IMR-90 (cell line): ENCODE results near the gene MYT1. TPM values are rescaled to one million over a fixed set of nuclear protein-coding genes. Genes with fewer than 3 reads are reported as not detected.
"Not testable (repeated sequence)": the region's sequence is repeated elsewhere in the genome, so short reads cannot be mapped to it uniquely, and the experiment has no call there.

Experiments
- ATAC-seq: fragments of 200-7000 bp; cut with Tn5 transposase; 2 replicates; pipeline ENCODE4 v1.9.1; 2020; ENCODE audit warnings: low read depth, mild to moderate bottlenecking, moderate library complexity
- BruUV-seq: library from RNA; stranded (reverse); fragments of 400-500 nt; replicated peaks from 2 replicates; lab custom pipeline; 2021; lab: Mats Ljungman, UMichigan
- CTCF ChIA-PET: fragments of 300-600 bp; formaldehyde crosslinking; extraction: SDS; loops from one replicate; lab custom pipeline; 2021; ENCODE audit warnings: antibody characterized with exemption; lab: Yijun Ruan, JAX
- POLR2A ChIA-PET: fragments of 300-600 bp; sonication (Branson Sonifier 250); formaldehyde crosslinking; loops from one replicate; lab custom pipeline; 2022; ENCODE audit warnings: antibody characterized with exemption; ENCODE audit not compliant: unreplicated experiment; lab: Charles Lee
- DNase-seq: peaks from one replicate; pipeline ENCODE4 v3.0.0; 2013
- H2AFZ ChIP-seq: replicated peaks from 2 replicates; pipeline ENCODE3; 2013; ENCODE audit warnings: low read length, mild to moderate bottlenecking; ENCODE audit not compliant: poor library complexity
- H2AK5ac ChIP-seq: 2 replicates; pipeline ENCODE4 v1.6.1; 2013; ENCODE audit warnings: low read depth, low read length, inconsistent platforms
- H2AK9ac ChIP-seq: replicated peaks from 2 replicates; pipeline ENCODE3; 2013; ENCODE audit warnings: mild to moderate bottlenecking, low read depth, low read length, moderate library complexity; ENCODE audit not compliant: poor library complexity
- H2BK120ac ChIP-seq: 2 replicates; pipeline ENCODE4 v1.6.1; 2013; ENCODE audit warnings: low read depth, low read length, inconsistent platforms
- H2BK15ac ChIP-seq: 3 replicates; pipeline ENCODE4 v1.6.1; 2013; ENCODE audit warnings: low read depth, low read length, inconsistent platforms
- H2BK20ac ChIP-seq: 2 replicates; pipeline ENCODE4 v1.6.1; 2013; ENCODE audit warnings: low read depth, mild to moderate bottlenecking, inconsistent platforms, low read length, moderate library complexity
- H2BK5ac ChIP-seq: 2 replicates; pipeline ENCODE4 v1.6.1; 2013; ENCODE audit warnings: mild to moderate bottlenecking, low read depth, low read length, inconsistent platforms; ENCODE audit not compliant: poor library complexity, severe bottlenecking
- H3K14ac ChIP-seq: replicated peaks from 2 replicates; pipeline ENCODE4 v1.6.1; 2013; ENCODE audit warnings: low read depth, low read length, inconsistent platforms
- H3K18ac ChIP-seq: 2 replicates; pipeline ENCODE4 v1.6.1; 2013; ENCODE audit warnings: low read depth, low read length, control low read depth
- H3K23ac ChIP-seq: 2 replicates; pipeline ENCODE4 v1.6.1; 2013; ENCODE audit warnings: low read depth, low read length, inconsistent platforms
- H3K27ac ChIP-seq: 2 replicates; pipeline ENCODE4 v1.5.1; 2013; ENCODE audit warnings: mild to moderate bottlenecking, control low read depth, low read length; ENCODE audit not compliant: insufficient read depth
- H3K27me3 ChIP-seq: 2 replicates; pipeline ENCODE4 v1.6.1; 2013; ENCODE audit warnings: low read length; ENCODE audit not compliant: control insufficient read depth, insufficient read depth
- H3K36me3 ChIP-seq: 2 replicates; pipeline ENCODE4 v1.6.1; 2013; ENCODE audit warnings: low read length, mixed read lengths; ENCODE audit not compliant: control insufficient read depth, insufficient read depth
- H3K4ac ChIP-seq: 2 replicates; pipeline ENCODE4 v1.6.1; 2013; ENCODE audit warnings: low read depth, low read length, inconsistent platforms
- H3K4me1 ChIP-seq: 2 replicates; pipeline ENCODE4 v1.6.1; 2013; ENCODE audit warnings: low read length, mixed read lengths; ENCODE audit not compliant: control insufficient read depth, insufficient read depth
- H3K4me2 ChIP-seq: 2 replicates; pipeline ENCODE4 v1.6.1; 2013; ENCODE audit warnings: low read depth, mild to moderate bottlenecking, control low read depth, low read length, moderate library complexity
- H3K4me3 ChIP-seq: 2 replicates; pipeline ENCODE4 v1.5.1; 2013; ENCODE audit warnings: low read depth, mild to moderate bottlenecking, control low read depth, low read length, moderate library complexity; ENCODE audit not compliant: insufficient read depth
- H3K56ac ChIP-seq: 2 replicates; pipeline ENCODE4 v1.6.1; 2013; ENCODE audit warnings: low read length, inconsistent platforms; ENCODE audit not compliant: insufficient read depth; ENCODE audit errors: extremely low read depth
- H3K79me1 ChIP-seq, 2 experiments: 2 replicates each; pipeline ENCODE4 v1.6.1; 2013; ENCODE audit warnings: low read length in 2 of 2, inconsistent platforms in 1 of 2, low read depth in 1 of 2
- H3K9ac ChIP-seq: 2 replicates; pipeline ENCODE4 v1.6.1; 2013; ENCODE audit warnings: low read depth, low read length, control low read depth
- H3K9me1 ChIP-seq: 2 replicates; pipeline ENCODE4 v1.6.1; 2013; ENCODE audit warnings: low read length, inconsistent platforms; ENCODE audit not compliant: insufficient read depth
- H3K9me3 ChIP-seq: 2 replicates; pipeline ENCODE4 v1.6.1; 2013; ENCODE audit warnings: low read length; ENCODE audit not compliant: control insufficient read depth, insufficient read depth
- H4K20me1 ChIP-seq: 2 replicates; pipeline ENCODE4 v1.6.1; 2013; ENCODE audit warnings: low read length, inconsistent platforms; ENCODE audit not compliant: insufficient read depth
- H4K5ac ChIP-seq: 2 replicates; pipeline ENCODE4 v1.6.1; 2013; ENCODE audit warnings: mild to moderate bottlenecking, low read depth, low read length, control low read depth
- H4K8ac ChIP-seq, 2 experiments: 2 replicates each; pipeline ENCODE4 v1.6.1; 2013; ENCODE audit warnings: low read depth in 2 of 2, low read length in 2 of 2, control low read depth in 1 of 2, inconsistent platforms in 1 of 2
- H4K91ac ChIP-seq: 2 replicates; pipeline ENCODE4 v1.6.1; 2013; ENCODE audit warnings: low read depth, low read length, inconsistent platforms; ENCODE audit not compliant: insufficient read depth
- WGBS, 2 experiments: methylation state at CpG; one replicate each; pipeline versions ENCODE4 v1.1.5 to v1.1.7; 2013; ENCODE audit warnings: missing lambda C conversion rate in 2 of 2; ENCODE audit not compliant: insufficient read length in 1 of 2; ENCODE audit errors: extremely low coverage in 2 of 2; 5-methylcytosine and 5-hydroxymethylcytosine counted together
- dilution Hi-C: fragments of 300-500 bp; cut with HindIII; formaldehyde crosslinking; loops from one replicate; pipeline ENCODE4 v1.14.3; 2018; ENCODE audit warnings: low sequenced_read_pairs; ENCODE audit not compliant: unreplicated experiment
- in situ Hi-C: fragments of 300-500 bp; cut with MboI; formaldehyde crosslinking; loops from 3 replicates; pipeline ENCODE4 v1.14.3; 2019; ENCODE audit warnings: low sequenced_read_pairs, inconsistent platforms, mixed read lengths
- intact Hi-C: fragments of 100-400 bp; cut with micrococcal nuclease; formaldehyde crosslinking; loops from 2 replicates; pipeline ENCODE4 v1.10.0; 2022
- microRNA-seq, 2 experiments: library from miRNA; stranded (forward) in 1 of 2; unstranded in 1 of 2; fragments of 10-50 nt in 1 of 2; fragments of <30 nt in 1 of 2; gene quantifications in 1 of 2; microRNA quantifications in 1 of 2; one replicate each; pipeline versions ENCODE3 to v1.1.0; 2013 to 2020; ENCODE audit not compliant: insufficient read depth in 1 of 2, insufficient read length in 1 of 2, unreplicated experiment in 1 of 2
- polyA plus RNA-seq, 3 experiments: library from polyadenylated mRNA; depleted of rRNA; stranded (reverse); fragments of >200 nt; gene quantifications; 2 replicates each; pipeline ENCODE4 v1.2.3, GENCODE V29; 2012; ENCODE audit warnings: low replicate concordance in 1 of 3
- small RNA-seq, 5 experiments: library from RNA; depleted of rRNA; stranded (forward); fragments of <200 nt; gene quantifications; one replicate each; pipeline ENCODE3, GENCODE V24; 2012
- total RNA-seq: library from RNA; depleted of rRNA; stranded (reverse); fragments of >200 nt; gene quantifications from 2 replicates; pipeline ENCODE4 v1.2.3, GENCODE V29; 2012; rRNA removed

The MYT1 gene
- total and polyA plus RNA-seq, 2 of the 4 experiments (the other 2 are of a cell fraction): not detected

GRCh38 chr20:64287264-64287590 lies 123.0 kb downstream of the MYT1 start:
- H3K9me1 ChIP-seq, H3K4me1 ChIP-seq, H3K14ac ChIP-seq, POLR2A ChIA-PET, H2BK5ac ChIP-seq, H4K20me1 ChIP-seq, H3K23ac ChIP-seq, ATAC-seq, H3K9ac ChIP-seq, H2AK5ac ChIP-seq, in situ Hi-C loops, dilution Hi-C loops, BruUV-seq, H3K56ac ChIP-seq, H3K4me2 ChIP-seq, CTCF ChIA-PET, H2BK120ac ChIP-seq, H2BK20ac ChIP-seq, H3K79me1 ChIP-seq, H3K18ac ChIP-seq, H3K9me3 ChIP-seq, intact Hi-C loops, H4K91ac ChIP-seq, H4K5ac ChIP-seq, H2AFZ ChIP-seq, DNase-seq, H3K4ac ChIP-seq, H3K27me3 ChIP-seq, H2AK9ac ChIP-seq, H3K27ac ChIP-seq, H3K4me3 ChIP-seq, H3K36me3 ChIP-seq, H4K8ac ChIP-seq, H2BK15ac ChIP-seq: not testable (repeated sequence)
- WGBS, 2 experiments: 100% methylated on average over 1 to 2 of the region's 3 CpGs

Small RNA genes lying within 50 kb of the gene (microRNA-seq; reads per million reads assigned to microRNA genes)
- not detected for gene AL137028.2 (ENCODE audit: insufficient read depth, insufficient read length)

Small RNA genes lying within 50 kb of the gene (small RNA-seq; reads per million reads assigned to genes)
- 0 reads per million in 5 experiments for gene AL137028.2

Other genes with a start within 250 kb of the MYT1 start
- gene UCKL1, start 208.0 kb upstream of the MYT1 start, total RNA-seq: 16.7 and 18.3 TPM in 2 replicates
- gene UCKL1, start 208.0 kb upstream of the MYT1 start, polyA plus RNA-seq (2012; rRNA removed): 54.7 and 58.6 TPM in 2 replicates
- 6.4 and 6.5 TPM in 2 replicates for gene ZNF512B, start 194.5 kb upstream of the MYT1 start, total RNA-seq
- gene ZNF512B, start 194.5 kb upstream of the MYT1 start, polyA plus RNA-seq (2012; rRNA removed): 15.6 and 15.9 TPM in 2 replicates
- 0.54 and 0.56 TPM in 2 replicates for gene SAMD10, start 184.8 kb upstream of the MYT1 start, total RNA-seq
- 4.0 and 4.1 TPM in 2 replicates for gene SAMD10, start 184.8 kb upstream of the MYT1 start, polyA plus RNA-seq (2012; rRNA removed)
- gene PRPF6, start 183.3 kb upstream of the MYT1 start, total RNA-seq: 68.6 and 71.3 TPM in 2 replicates
- gene PRPF6, start 183.3 kb upstream of the MYT1 start, polyA plus RNA-seq (2012; rRNA removed): 38.5 and 43.5 TPM in 2 replicates
- gene C20orf204, start 128.3 kb upstream of the MYT1 start, total RNA-seq: 0.18 and 0.28 TPM in 2 replicates
- 0.09 and 0.11 TPM in 2 replicates for gene C20orf204, start 128.3 kb upstream of the MYT1 start, polyA plus RNA-seq (2012; rRNA removed)
- gene SOX18, start 114.8 kb upstream of the MYT1 start, total RNA-seq: not detected in 2 replicates
- not detected in 2 replicates for gene SOX18, start 114.8 kb upstream of the MYT1 start, polyA plus RNA-seq (2012; rRNA removed)
- gene TCEA2, start 101.3 kb upstream of the MYT1 start, total RNA-seq: 8.9 and 9.3 TPM in 2 replicates
- gene TCEA2, start 101.3 kb upstream of the MYT1 start, polyA plus RNA-seq (2012; rRNA removed): 28.9 and 30.0 TPM in 2 replicates
- gene RGS19, start 84.9 kb upstream of the MYT1 start, total RNA-seq: 7.7 and 8.1 TPM in 2 replicates
- 17.5 and 21.5 TPM in 2 replicates for gene RGS19, start 84.9 kb upstream of the MYT1 start, polyA plus RNA-seq (2012; rRNA removed)
- 0.28 and 0.36 TPM in 2 replicates for gene OPRL1, start 84.4 kb upstream of the MYT1 start, total RNA-seq
- 1.1 and 1.2 TPM in 2 replicates for gene OPRL1, start 84.4 kb upstream of the MYT1 start, polyA plus RNA-seq (2012; rRNA removed)
- not detected in 2 replicates for gene LKAAEAR1, start 80.1 kb upstream of the MYT1 start, total RNA-seq
- gene LKAAEAR1, start 80.1 kb upstream of the MYT1 start, polyA plus RNA-seq (2012; rRNA removed): 0.16 and 0.21 TPM in 2 replicates
- not detected in 2 replicates for gene NPBWR2, start 56.9 kb upstream of the MYT1 start, total RNA-seq
- not detected in 2 replicates for gene NPBWR2, start 56.9 kb upstream of the MYT1 start, polyA plus RNA-seq (2012; rRNA removed)
- 28.3 and 30.3 TPM in 2 replicates for gene PCMTD2, start 91.3 kb downstream of the MYT1 start, total RNA-seq
- 20.2 and 23.6 TPM in 2 replicates for gene PCMTD2, start 91.3 kb downstream of the MYT1 start, polyA plus RNA-seq (2012; rRNA removed)